Measurements from ENCODE around the gene GBE1.

Gene GBE1

DNA sequence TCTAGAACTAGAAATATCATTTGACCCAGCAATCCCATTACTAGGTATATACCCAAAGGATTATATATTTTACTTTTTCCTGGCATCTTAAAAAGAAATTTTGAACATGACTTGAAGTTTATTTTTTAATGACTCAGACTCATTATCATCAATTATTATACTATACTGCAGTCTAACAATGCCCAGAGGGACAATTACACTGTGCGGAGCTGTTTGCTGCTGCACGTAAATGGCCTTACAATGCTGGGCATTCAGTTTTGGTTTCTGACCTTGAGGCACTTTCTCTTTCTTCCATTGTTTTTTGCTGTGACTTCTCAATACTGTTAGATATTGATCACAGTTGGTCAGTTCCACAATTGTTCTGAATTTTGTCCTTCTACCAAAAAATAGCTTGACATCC is 128.8 kb downstream of the GBE1 start:
- Histone ChIP-seq H3K27ac (ENCODE audit: low read length) (no peak overlapping the region), H3K4me2 (ENCODE audit: low read length) (no peak overlapping the region), H2AFZ (ENCODE audit: low read depth, low read length) (no peak overlapping the region), H3K9me3 (ENCODE audit: insufficient read depth, low read length) (no peaks in the 10 kb centered on the region), H3K27me3 (ENCODE audit: low read depth, low read length) (no peaks in the 10 kb centered on the region), H3K79me2 (ENCODE audit: low read length) (no peaks in the 10 kb centered on the region), H3K4me3 (ENCODE audit: low read length) (no peak overlapping the region), H4K20me1 (ENCODE audit: insufficient read depth, low read length) (no peaks in the 10 kb centered on the region), H3K9ac (ENCODE audit: low read length) (no peak overlapping the region), H3K4me1 (ENCODE audit: low read length) (no peaks in the 10 kb centered on the region), H3K36me3 (replicated peaks; ENCODE audit: low read depth, low read length) (peaks cover 2% of the 10 kb centered on the region)
- no peak for TF ChIP-seq EZH2phosphoT487 (IDR thresholded peaks at IDR 0.05; ENCODE audit: low read depth)
- TF ChIP-seq, protein P1, sequence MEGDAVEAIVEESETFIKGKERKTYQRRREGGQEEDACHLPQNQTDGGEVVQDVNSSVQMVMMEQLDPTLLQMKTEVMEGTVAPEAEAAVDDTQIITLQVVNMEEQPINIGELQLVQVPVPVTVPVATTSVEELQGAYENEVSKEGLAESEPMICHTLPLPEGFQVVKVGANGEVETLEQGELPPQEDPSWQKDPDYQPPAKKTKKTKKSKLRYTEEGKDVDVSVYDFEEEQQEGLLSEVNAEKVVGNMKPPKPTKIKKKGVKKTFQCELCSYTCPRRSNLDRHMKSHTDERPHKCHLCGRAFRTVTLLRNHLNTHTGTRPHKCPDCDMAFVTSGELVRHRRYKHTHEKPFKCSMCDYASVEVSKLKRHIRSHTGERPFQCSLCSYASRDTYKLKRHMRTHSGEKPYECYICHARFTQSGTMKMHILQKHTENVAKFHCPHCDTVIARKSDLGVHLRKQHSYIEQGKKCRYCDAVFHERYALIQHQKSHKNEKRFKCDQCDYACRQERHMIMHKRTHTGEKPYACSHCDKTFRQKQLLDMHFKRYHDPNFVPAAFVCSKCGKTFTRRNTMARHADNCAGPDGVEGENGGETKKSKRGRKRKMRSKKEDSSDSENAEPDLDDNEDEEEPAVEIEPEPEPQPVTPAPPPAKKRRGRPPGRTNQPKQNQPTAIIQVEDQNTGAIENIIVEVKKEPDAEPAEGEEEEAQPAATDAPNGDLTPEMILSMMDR (IDR thresholded peaks at IDR 0.05; ENCODE audit: low read depth, low read length), result no peak

DNA sequence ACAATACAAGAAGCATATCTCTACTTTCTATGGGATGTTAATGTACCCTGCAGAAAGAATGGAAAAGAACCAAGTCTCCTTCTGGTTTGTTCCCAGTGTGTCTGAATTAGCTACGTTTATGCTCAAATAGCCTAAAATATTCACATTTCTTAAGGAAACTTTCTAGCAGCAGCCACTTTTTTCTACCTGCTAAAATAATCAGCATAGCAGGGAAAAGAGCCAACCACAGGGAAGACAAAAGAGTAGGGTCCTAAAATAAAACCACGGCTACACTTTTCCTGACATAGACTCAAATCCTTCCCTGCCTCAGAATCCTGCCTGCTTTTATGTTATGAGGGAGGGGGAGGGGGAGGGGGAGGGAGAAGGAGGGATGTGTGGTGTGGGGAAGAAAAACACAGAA is 136.7 kb downstream of the GBE1 start:
- H3K79me2 ChIP-seq (ENCODE audit: low read length), result no peaks in the 10 kb centered on the region
- no peaks in the 10 kb centered on the region for H3K27me3 ChIP-seq (ENCODE audit: low read depth, low read length)
- no peak overlapping the region for H2AFZ ChIP-seq (ENCODE audit: low read depth, low read length)
- H3K4me1 ChIP-seq (ENCODE audit: low read length), result no peaks in the 10 kb centered on the region
- no peak overlapping the region for H3K9ac ChIP-seq (ENCODE audit: low read length)
- H3K4me2 ChIP-seq (ENCODE audit: low read length), result no peak overlapping the region
- no peaks in the 10 kb centered on the region for H3K9me3 ChIP-seq (ENCODE audit: insufficient read depth, low read length)
- TF ChIP-seq, protein P1 (IDR thresholded peaks at IDR 0.05; ENCODE audit: low read depth, low read length), result no peak
- TF ChIP-seq EZH2phosphoT487 (IDR thresholded peaks at IDR 0.05; ENCODE audit: low read depth), result no peak
- no peak overlapping the region for H3K27ac ChIP-seq (ENCODE audit: low read length)
- no peak overlapping the region for H3K4me3 ChIP-seq (ENCODE audit: low read length)
- H3K36me3 ChIP-seq (replicated peaks; ENCODE audit: low read depth, low read length), result no peaks in the 10 kb centered on the region
- no peaks in the 10 kb centered on the region for H4K20me1 ChIP-seq (ENCODE audit: insufficient read depth, low read length)

DNA sequence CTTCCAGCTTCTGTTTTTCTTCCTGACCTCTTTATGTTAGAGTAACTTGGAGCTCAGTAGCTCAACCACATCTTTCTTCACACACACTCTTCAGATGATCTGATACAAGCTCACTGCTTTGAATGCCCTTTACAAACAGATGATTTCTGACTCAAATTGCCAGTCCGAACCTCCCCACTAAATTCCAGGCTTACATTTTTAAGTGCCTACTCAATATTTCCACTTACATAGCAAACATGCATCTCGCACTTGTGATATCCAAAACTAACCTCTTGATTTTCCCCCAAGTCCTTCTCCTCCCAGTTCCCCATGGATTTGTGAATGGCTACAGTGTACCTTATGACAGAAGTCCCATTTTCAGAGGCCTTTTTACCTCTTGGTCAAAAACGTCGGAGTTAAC is 139.1 kb downstream of the GBE1 start:
- no peaks in the 10 kb centered on the region for H3K79me2 ChIP-seq (ENCODE audit: low read length)
- H4K20me1 ChIP-seq (ENCODE audit: insufficient read depth, low read length), result no peaks in the 10 kb centered on the region
- no peak overlapping the region for H2AFZ ChIP-seq (ENCODE audit: low read depth, low read length)
- no peak overlapping the region for H3K4me3 ChIP-seq (ENCODE audit: low read length)
- H3K27me3 ChIP-seq (ENCODE audit: low read depth, low read length), result no peaks in the 10 kb centered on the region
- no peaks in the 10 kb centered on the region for H3K36me3 ChIP-seq (replicated peaks; ENCODE audit: low read depth, low read length)
- H3K9ac ChIP-seq (ENCODE audit: low read length), result no peak overlapping the region
- no peak for TF ChIP-seq EZH2phosphoT487 (IDR thresholded peaks at IDR 0.05; ENCODE audit: low read depth)
- TF ChIP-seq, protein P1 (IDR thresholded peaks at IDR 0.05; ENCODE audit: low read depth, low read length), result no peak
- no peaks in the 10 kb centered on the region for H3K9me3 ChIP-seq (ENCODE audit: insufficient read depth, low read length)
- no peak overlapping the region for H3K4me2 ChIP-seq (ENCODE audit: low read length)
- H3K4me1 ChIP-seq (ENCODE audit: low read length), result no peaks in the 10 kb centered on the region
- no peak overlapping the region for H3K27ac ChIP-seq (ENCODE audit: low read length)

DNA sequence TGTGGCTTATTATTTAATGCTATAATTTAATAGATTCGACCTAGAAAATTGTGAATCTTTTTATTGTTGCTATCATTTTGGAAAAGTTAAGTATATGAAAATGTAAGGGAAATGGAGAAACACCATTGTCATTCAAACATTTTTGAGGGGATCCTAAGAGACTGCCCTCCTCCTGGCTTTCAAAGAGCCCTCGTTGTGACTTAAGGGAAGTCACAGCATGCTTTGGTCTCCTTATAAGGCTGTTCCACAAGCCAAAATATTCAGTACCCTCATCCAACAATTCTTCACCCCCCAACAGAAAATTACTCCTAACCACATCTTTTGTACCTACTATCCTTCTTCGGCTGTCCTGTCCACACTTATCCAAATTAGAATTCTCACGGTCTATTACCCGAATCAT is 140.2 kb downstream of the GBE1 start:
- Histone ChIP-seq H3K4me3 (ENCODE audit: low read length) (no peak overlapping the region), H3K4me2 (ENCODE audit: low read length) (no peak overlapping the region), H3K9ac (ENCODE audit: low read length) (no peak overlapping the region), H2AFZ (ENCODE audit: low read depth, low read length) (no peak overlapping the region), H3K36me3 (replicated peaks; ENCODE audit: low read depth, low read length) (no peaks in the 10 kb centered on the region), H4K20me1 (ENCODE audit: insufficient read depth, low read length) (no peaks in the 10 kb centered on the region), H3K4me1 (ENCODE audit: low read length) (no peaks in the 10 kb centered on the region), H3K27me3 (ENCODE audit: low read depth, low read length) (no peaks in the 10 kb centered on the region), H3K27ac (ENCODE audit: low read length) (no peak overlapping the region), H3K79me2 (ENCODE audit: low read length) (no peaks in the 10 kb centered on the region), H3K9me3 (ENCODE audit: insufficient read depth, low read length) (no peaks in the 10 kb centered on the region)
- TF ChIP-seq, protein P1 (IDR thresholded peaks at IDR 0.05; ENCODE audit: low read depth, low read length), result no peak
- TF ChIP-seq EZH2phosphoT487 (IDR thresholded peaks at IDR 0.05; ENCODE audit: low read depth), result no peak
